A549 (cell line): ENCODE data around the gene ARF5. TPM values are rescaled to one million over a fixed set of nuclear protein-coding genes. Genes with fewer than 3 reads are reported as not detected.

Experiments
- ATAC-seq, 2 experiments: fragments of 200-7000 bp in 1 of 2; fragments of >200 bp in 1 of 2; cut with Nextera tagmentation in 1 of 2; cut with Tn5 transposase in 1 of 2; 3 replicates each; pipeline versions ENCODE4 v1.8.0 to v1.9.1; 2018 to 2020; ENCODE audit warnings: mild to moderate bottlenecking in 1 of 2, moderate library complexity in 1 of 2
- CTCF ChIA-PET: fragments of 300-600 bp; sonication (Branson Sonifier 250); formaldehyde crosslinking; extraction: SDS; loops from one replicate; lab custom pipeline; 2021; ENCODE audit warnings: antibody characterized with exemption, inconsistent platforms; lab: Yijun Ruan, JAX
- POLR2A ChIA-PET: fragments of 350-600 bp; formaldehyde crosslinking; extraction: SDS; loops from one replicate; lab custom pipeline; 2021; ENCODE audit warnings: antibody characterized with exemption, inconsistent platforms; lab: Yijun Ruan, JAX
- DNase-seq, 2 experiments: peaks; one replicate each; pipeline versions ENCODE4 v3.0.0 to v3.0.0-alpha.2; 2011 to 2016; ENCODE audit warnings: low read depth in 1 of 2, low spot score in 1 of 2
- FAIRE-seq: peaks from 2 replicates; lab custom pipeline; 2011; peaks lifted over from hg19 to GRCh38; lab: Jason Lieb, UNC
- H3K27ac ChIP-seq, 2 experiments: fragments of >200 bp; sonication (Bioruptor Twin); formaldehyde crosslinking; 3 replicates each; pipeline ENCODE4 v1.5.1; 2016 to 2017
- H3K4me1 ChIP-seq: fragments of >200 bp; sonication (Bioruptor Twin); formaldehyde crosslinking; 3 replicates; pipeline ENCODE4 v1.6.1; 2016
- H3K4me2 ChIP-seq: fragments of >200 bp; sonication (Bioruptor Twin); formaldehyde crosslinking; 3 replicates; pipeline ENCODE4 v1.6.1; 2016
- H3K4me3 ChIP-seq: fragments of >200 bp; sonication (Bioruptor Twin); formaldehyde crosslinking; 3 replicates; pipeline ENCODE4 v1.5.1; 2016
- H3K9me3 ChIP-seq: fragments of >200 bp; sonication (Bioruptor Twin); formaldehyde crosslinking; 3 replicates; pipeline ENCODE4 v1.6.1; 2016
- CBX8 ChIP-seq: fragments of 200-600 bp; sonication (generic); IDR thresholded peaks from 2 replicates; pipeline ENCODE4 v1.6.1; 2016
- EHMT2 ChIP-seq: fragments of 200-600 bp; sonication (generic); IDR thresholded peaks from 2 replicates; pipeline ENCODE4 v1.6.1; 2016; ENCODE audit warnings: antibody characterized with exemption, low read depth, mild to moderate bottlenecking, moderate library complexity
- FOSL2 ChIP-seq, 2 experiments: fragments of 450-650 bp in 1 of 2; fragments of >200 bp in 1 of 2; sonication (Bioruptor Twin) in 1 of 2; formaldehyde crosslinking; IDR thresholded peaks; 2 replicates each; pipeline versions ENCODE4 v1.5.0 to v1.6.1; 2016 to 2020; ENCODE audit warnings: mild to moderate bottlenecking in 1 of 2, moderate library complexity in 1 of 2
- HDAC2 ChIP-seq: fragments of 200-600 bp; sonication (generic); IDR thresholded peaks from 2 replicates; pipeline ENCODE4 v1.6.1; 2016
- HMGXB4 ChIP-seq: fragments of 250-450 bp; sonication (Bioruptor Pico); IDR thresholded peaks from 2 replicates; pipeline ENCODE4 v1.5.0; 2021; ENCODE audit warnings: mild to moderate bottlenecking, moderate library complexity, borderline replicate concordance
- HOXB13 ChIP-seq: fragments of 250-450 bp; sonication (Bioruptor Pico); IDR thresholded peaks from 2 replicates; pipeline ENCODE4 v1.5.0; 2020; ENCODE audit warnings: low read depth, mild to moderate bottlenecking, moderate library complexity
- HOXB5 ChIP-seq: fragments of 250-450 bp; sonication (Bioruptor Pico); IDR thresholded peaks from 2 replicates; pipeline ENCODE4 v1.5.0; 2020; ENCODE audit warnings: mild to moderate bottlenecking, moderate library complexity
- NFE2L2 ChIP-seq: fragments of 150-350 bp; conservative IDR thresholded peaks from 2 replicates; pipeline ENCODE4 v1.6.1; 2014; ENCODE audit warnings: low read length
- NPAS2 ChIP-seq: fragments of 250-450 bp; sonication (Bioruptor Pico); IDR thresholded peaks from 2 replicates; pipeline ENCODE4 v1.8.0; 2022; ENCODE audit warnings: mild to moderate bottlenecking, moderate library complexity, borderline replicate concordance
- RARB ChIP-seq: fragments of 250-450 bp; sonication (Bioruptor Pico); IDR thresholded peaks from 2 replicates; pipeline ENCODE4 v1.8.0; 2021; ENCODE audit warnings: mild to moderate bottlenecking, moderate library complexity
- SREBF2 ChIP-seq: fragments of 450-650 bp; IDR thresholded peaks from 2 replicates; pipeline ENCODE4 v1.6.1; 2014; ENCODE audit warnings: mild to moderate bottlenecking, moderate library complexity
- TP53 ChIP-seq: fragments of 250-450 bp; sonication (Bioruptor Pico); IDR thresholded peaks from 2 replicates; pipeline ENCODE4 v1.5.0; 2021; ENCODE audit warnings: mild to moderate bottlenecking, moderate library complexity
- WGBS: methylation state at CpG from one replicate; pipeline ENCODE4 v1.1.6; 2017; ENCODE audit errors: missing lambda C conversion rate; 5-methylcytosine and 5-hydroxymethylcytosine counted together
- polyA plus RNA-seq, 4 experiments: library from polyadenylated mRNA; depleted of rRNA in 3 of 4; stranded (reverse); fragments of >200 nt; fragmentation: RNase III in 1 of 4; extraction: RNeasy Plus Mini Kit Qiagen cat#74134 plus additional on column Dnase treatment in 1 of 4; gene quantifications; 2 replicates in 3 of 4; 3 replicates in 1 of 4; pipeline ENCODE4 v1.2.3, GENCODE V29; 2011 to 2017
- TF ChIP-seq, protein P1 (sequence below): IDR thresholded peaks from 2 replicates; pipeline ENCODE4 v1.6.1; 2012
- TF ChIP-seq, protein P2 (sequence below): fragments of >200 bp; sonication (Bioruptor Twin); formaldehyde crosslinking; IDR thresholded peaks from 3 replicates; pipeline ENCODE4 v1.5.1; 2016

The ARF5 gene
- polyA plus RNA-seq, 2 of the 4 experiments (the other 2 are of a cell fraction): 163 to 172 TPM

GRCh38 chr7:127609297-127609696, 21.1 kb downstream of the ARF5 start:
- WGBS: 63% methylated on average over 6 of the region's 6 CpGs
- POLR2A ChIA-PET: no interaction called here
- no peak for ATAC-seq
- CTCF ChIA-PET: interaction anchor here (1.2 kb wide), 1 partner anchor 121 kb away, joined by 3 read pairs; no protein-coding TSS in a partner anchor
- H3K4me3 ChIP-seq: no peak overlapping the region
- H3K4me1 ChIP-seq: no peaks in the 10 kb centered on the region
- TF ChIP-seq NFE2L2 (no peak), HMGXB4 (no peak), NPAS2 (CRISPR knock-in tag) (no peak)
- H3K4me2 ChIP-seq: no peak overlapping the region
- no peak overlapping the region for H3K27ac ChIP-seq
- DNase-seq: no peak
- peaks cover 5% of the 10 kb centered on the region; the same call in 2 of the 3 replicates for H3K9me3 ChIP-seq
- no peak for FAIRE-seq

- H3K4me3 ChIP-seq: no peak overlapping the region
- ATAC-seq: no peak
- ChIA-PET CTCF (interaction anchor here (1.3 kb wide), 1 partner anchor 30 kb away, joined by 3 read pairs; no protein-coding TSS in a partner anchor), POLR2A (no interaction called here)
- TF ChIP-seq EHMT2 (no peak), CBX8 (no peak), RARB (CRISPR knock-in tag) (no peak), HOXB5 (CRISPR knock-in tag) (no peak), HOXB13 (no peak), SREBF2 (no peak)
- H3K27ac ChIP-seq: no peak overlapping the region
- WGBS: 0% methylated on average over 1 of the region's 1 CpG
- peaks cover 5% of the 10 kb centered on the region; the same call in 2 of the 3 replicates for H3K9me3 ChIP-seq
- FAIRE-seq: no peak
- no peak for DNase-seq
- no peaks in the 10 kb centered on the region for H3K4me1 ChIP-seq
- no peak overlapping the region for H3K4me2 ChIP-seq
These were observed 24.1 kb downstream of the ARF5 start for GRCh38 chr7:127612263-127612662.

- H3K4me3 ChIP-seq: no peak overlapping the region
- H3K9me3 ChIP-seq: no peaks in the 10 kb centered on the region
- ChIA-PET POLR2A (no interaction called here), CTCF (interaction anchor here (0.8 to 2.3 kb wide), 3 partner anchors 9 to 24 kb away, joined by 3 to 6 read pairs (median 5); partner anchors contain the start of gene FSCN3)
- DNase-seq (no peak), FAIRE-seq (no peak), ATAC-seq (no peak)
- TF ChIP-seq, protein P1, sequence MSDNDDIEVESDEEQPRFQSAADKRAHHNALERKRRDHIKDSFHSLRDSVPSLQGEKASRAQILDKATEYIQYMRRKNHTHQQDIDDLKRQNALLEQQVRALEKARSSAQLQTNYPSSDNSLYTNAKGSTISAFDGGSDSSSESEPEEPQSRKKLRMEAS: no peak
- no peak for TF ChIP-seq HDAC2
- TF ChIP-seq, protein P2, sequence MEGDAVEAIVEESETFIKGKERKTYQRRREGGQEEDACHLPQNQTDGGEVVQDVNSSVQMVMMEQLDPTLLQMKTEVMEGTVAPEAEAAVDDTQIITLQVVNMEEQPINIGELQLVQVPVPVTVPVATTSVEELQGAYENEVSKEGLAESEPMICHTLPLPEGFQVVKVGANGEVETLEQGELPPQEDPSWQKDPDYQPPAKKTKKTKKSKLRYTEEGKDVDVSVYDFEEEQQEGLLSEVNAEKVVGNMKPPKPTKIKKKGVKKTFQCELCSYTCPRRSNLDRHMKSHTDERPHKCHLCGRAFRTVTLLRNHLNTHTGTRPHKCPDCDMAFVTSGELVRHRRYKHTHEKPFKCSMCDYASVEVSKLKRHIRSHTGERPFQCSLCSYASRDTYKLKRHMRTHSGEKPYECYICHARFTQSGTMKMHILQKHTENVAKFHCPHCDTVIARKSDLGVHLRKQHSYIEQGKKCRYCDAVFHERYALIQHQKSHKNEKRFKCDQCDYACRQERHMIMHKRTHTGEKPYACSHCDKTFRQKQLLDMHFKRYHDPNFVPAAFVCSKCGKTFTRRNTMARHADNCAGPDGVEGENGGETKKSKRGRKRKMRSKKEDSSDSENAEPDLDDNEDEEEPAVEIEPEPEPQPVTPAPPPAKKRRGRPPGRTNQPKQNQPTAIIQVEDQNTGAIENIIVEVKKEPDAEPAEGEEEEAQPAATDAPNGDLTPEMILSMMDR: no peak
- TF ChIP-seq TP53: no peak
- no peak for TF ChIP-seq NPAS2 (CRISPR knock-in tag)
- H3K27ac ChIP-seq: no peak overlapping the region
- no peaks in the 10 kb centered on the region for H3K4me1 ChIP-seq
- H3K4me2 ChIP-seq: no peak overlapping the region
- 3% methylated on average over 5 of the region's 5 CpGs for WGBS
These were observed 28.5 kb downstream of the ARF5 start for GRCh38 chr7:127616724-127617123.

DNA sequence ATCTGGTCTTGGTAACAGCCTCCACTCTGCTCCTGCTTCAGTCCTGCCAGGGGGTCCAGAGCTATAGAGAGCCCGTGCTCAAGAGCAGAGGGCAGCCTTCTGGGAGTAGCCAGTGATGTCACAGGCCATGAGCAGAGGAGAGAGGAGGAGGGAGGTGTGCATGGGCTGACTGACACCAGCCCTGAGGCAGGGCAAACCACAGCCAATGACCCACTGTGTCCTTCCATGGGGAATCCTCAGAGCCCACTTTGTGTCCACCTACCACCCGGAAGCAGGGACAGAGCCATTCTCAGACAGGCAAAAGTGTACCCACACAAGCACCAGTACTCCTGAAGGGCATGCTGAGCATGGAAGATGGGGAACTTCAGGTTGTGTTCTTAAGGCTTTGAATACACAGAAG, 29.8 kb downstream of the ARF5 start, which contains the start of gene PAX4:
TSS of gene PAX4 (minus strand) at position 101 of the 400 bp plus-strand sequence. CDS start 2,214 bp downstream, outside the sequence.
- TF ChIP-seq FOSL2 (IDR thresholded peaks at IDR 0.05): no peak
- TF ChIP-seq FOSL2 (CRISPR knock-in tag; IDR thresholded peaks at IDR 0.05): no peak

More for the DNA sequence above, 29.8 kb downstream of the ARF5 start, which contains the start of gene PAX4:
- Histone ChIP-seq H3K4me2 (no peak within 1 kb of the TSS), H3K4me1 (no peaks in the 10 kb centered on the region), H3K4me3 (no peak within 1 kb of the TSS), H3K27ac (no peak within 1 kb of the TSS), H3K9me3 (no peaks in the 10 kb centered on the region)
- POLR2A ChIA-PET: no interaction called here
- no peak for DNase-seq
- ATAC-seq: no peak
- CTCF ChIA-PET: interaction anchor here (0.6 to 2.3 kb wide), 2 partner anchors 8 to 492 kb away, joined by 3 to 5 read pairs; no protein-coding TSS in a partner anchor
- FAIRE-seq: no peak
- 11% methylated on average over 2 of the region's 2 CpGs for WGBS
